Breast epithelium (tissue), 4 donors: Measurements from ENCODE around the gene RIPOR3. TPM values are rescaled to one million over a fixed set of nuclear protein-coding genes. Genes with fewer than 3 reads are reported as not detected.

ENCODE experiments used
- DNase-seq, 2 donors: peaks; one replicate each; pipeline ENCODE4 v3.0.0-alpha.2; 2019; ENCODE audit warnings: low spot score in 2 of 2
- H3K27ac ChIP-seq, 2 donors: fragments of 200-600 bp; sonication (generic) in 1 of 2; one replicate each; pipeline ENCODE4 v1.5.1; 2016 to 2019; ENCODE audit warnings: mild to moderate bottlenecking in 1 of 2
- H3K27me3 ChIP-seq, 2 donors: fragments of 200-600 bp; sonication (generic) in 1 of 2; one replicate each; pipeline versions ENCODE4 v1.5.1 to v1.6.0; 2017 to 2019; ENCODE audit warnings: control low read depth in 1 of 2, mild to moderate bottlenecking in 1 of 2
- H3K36me3 ChIP-seq: fragments of 200-600 bp; one replicate; pipeline ENCODE4 v1.5.1; 2019
- H3K4me1 ChIP-seq, 2 donors: fragments of 200-600 bp; sonication (generic); one replicate each; pipeline ENCODE4 v1.5.1; 2016 to 2019; ENCODE audit warnings: control low read depth in 1 of 2
- H3K4me3 ChIP-seq, 3 donors: fragments of 200-600 bp; sonication (generic); 1 replicate in 2 of 3; 2 replicates in 1 of 3; pipeline ENCODE4 v1.5.1; 2016 to 2019; ENCODE audit warnings: mild to moderate bottlenecking in 3 of 3, moderate library complexity in 2 of 3
- H3K9me3 ChIP-seq, 2 donors: fragments of 200-600 bp; sonication (generic) in 1 of 2; one replicate each; pipeline ENCODE4 v1.5.1; 2016 to 2019; ENCODE audit warnings: control low read depth in 1 of 2
- POLR2A ChIP-seq: fragments of 450-650 bp; IDR thresholded peaks from one replicate; pipeline ENCODE4 v1.6.1; 2016; ENCODE audit warnings: antibody characterized with exemption, mild to moderate bottlenecking, moderate library complexity
- POLR2AphosphoS5 ChIP-seq, 3 donors: sonication (generic); formaldehyde crosslinking; IDR thresholded peaks; one replicate each; pipeline ENCODE4 v1.6.1; 2017; ENCODE audit warnings: antibody characterized with exemption in 3 of 3
- intact Hi-C: fragments of 100-400 bp; cut with DNase I; formaldehyde crosslinking; loops from one replicate; pipeline ENCODE4 v1.15.1; 2023; ENCODE audit warnings: low total_unique reads
- total RNA-seq, 3 donors: library from RNA; depleted of rRNA; stranded (reverse); fragments of >200 nt; gene quantifications; one replicate each; pipeline ENCODE4 v1.1.0, GENCODE V29; 2016
- TF ChIP-seq, protein P1 (sequence below), 3 donors: fragments of 450-650 bp; IDR thresholded peaks; one replicate each; pipeline ENCODE4 v1.5.1; 2016 to 2017; ENCODE audit warnings: antibody characterized with exemption in 3 of 3, mild to moderate bottlenecking in 3 of 3, moderate library complexity in 3 of 3

The RIPOR3 gene
- total RNA-seq, 3 donors from 2014 or later = 4.5 to 35.5 (median 26.9) TPM

DNA sequence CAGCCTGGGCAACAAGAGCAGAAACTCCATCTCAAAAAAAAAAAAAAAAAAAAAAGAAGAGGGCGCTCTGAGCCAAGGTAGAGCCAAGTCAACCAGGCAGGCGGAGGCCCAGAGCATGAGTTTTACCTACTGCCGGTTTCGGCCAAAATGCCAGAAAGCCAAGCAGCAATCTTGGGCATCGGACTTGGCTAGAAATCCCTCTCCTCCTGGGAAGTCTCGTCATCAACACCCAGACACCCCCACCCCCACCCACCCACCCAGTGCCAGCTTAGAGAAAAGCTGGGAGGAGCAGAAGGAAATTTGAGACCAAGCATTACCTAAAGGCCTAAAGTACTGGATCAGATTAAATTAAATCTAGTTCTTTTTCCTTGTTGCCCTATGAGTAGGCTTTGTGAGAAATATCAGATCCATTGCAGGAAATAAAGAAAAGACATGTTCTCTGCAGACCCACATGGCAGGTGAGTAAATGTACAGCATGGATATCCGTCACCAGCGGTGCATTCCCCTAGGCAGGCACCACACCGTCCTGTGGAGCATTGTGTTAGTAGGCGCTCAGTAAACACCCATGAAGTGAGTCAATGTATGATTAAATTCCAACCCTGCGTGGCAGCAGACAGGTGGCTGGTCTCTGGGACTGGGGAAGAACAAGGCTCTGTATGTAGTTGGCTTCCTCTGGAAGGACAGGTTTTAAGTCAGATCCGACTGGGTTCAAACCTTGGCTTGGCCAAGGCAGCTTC, 21.0 kb downstream of the RIPOR3 start:
- intact Hi-C loops = no loop called here
- H3K27me3 ChIP-seq = no peaks in the 10 kb centered on the region
- no peaks in the 10 kb centered on the region for H3K4me1 ChIP-seq
- H3K27ac ChIP-seq = peak overlapping the region; percentile 62 to 80
- no peak overlapping the region for H3K4me3 ChIP-seq
- H3K9me3 ChIP-seq = no peaks in the 10 kb centered on the region
- H3K36me3 ChIP-seq = no peaks in the 10 kb centered on the region
- TF ChIP-seq POLR2A = no peak
- TF ChIP-seq POLR2AphosphoS5 (IDR thresholded peaks at IDR 0.05) = no peak
- no peak for DNase-seq

DNA sequence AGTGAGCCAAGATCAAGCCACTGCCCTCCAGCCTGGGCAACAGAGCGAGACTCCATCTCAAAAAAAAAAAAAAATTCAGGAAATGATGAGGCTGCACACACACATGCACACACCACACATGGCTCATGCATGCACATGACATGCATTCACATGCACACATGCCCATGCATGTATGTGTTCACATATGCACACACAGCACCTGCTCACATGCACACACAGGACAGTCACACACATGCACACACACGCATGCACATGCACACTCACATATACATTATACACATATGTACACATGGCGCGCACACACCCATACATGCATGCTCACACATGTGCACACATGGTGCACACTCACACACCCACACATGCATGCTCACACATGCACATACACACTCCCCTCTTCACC, 22.5 kb downstream of the RIPOR3 start:
- Histone ChIP-seq H3K27ac (peak overlapping the region in 1 of 2 donors; percentile 80), H3K36me3 (no peaks in the 10 kb centered on the region), H3K9me3 (no peaks in the 10 kb centered on the region), H3K4me3 (no peak overlapping the region), H3K4me1 (no peaks in the 10 kb centered on the region), H3K27me3 (no peaks in the 10 kb centered on the region)
- intact Hi-C loops = no loop called here
- TF ChIP-seq, protein P1, sequence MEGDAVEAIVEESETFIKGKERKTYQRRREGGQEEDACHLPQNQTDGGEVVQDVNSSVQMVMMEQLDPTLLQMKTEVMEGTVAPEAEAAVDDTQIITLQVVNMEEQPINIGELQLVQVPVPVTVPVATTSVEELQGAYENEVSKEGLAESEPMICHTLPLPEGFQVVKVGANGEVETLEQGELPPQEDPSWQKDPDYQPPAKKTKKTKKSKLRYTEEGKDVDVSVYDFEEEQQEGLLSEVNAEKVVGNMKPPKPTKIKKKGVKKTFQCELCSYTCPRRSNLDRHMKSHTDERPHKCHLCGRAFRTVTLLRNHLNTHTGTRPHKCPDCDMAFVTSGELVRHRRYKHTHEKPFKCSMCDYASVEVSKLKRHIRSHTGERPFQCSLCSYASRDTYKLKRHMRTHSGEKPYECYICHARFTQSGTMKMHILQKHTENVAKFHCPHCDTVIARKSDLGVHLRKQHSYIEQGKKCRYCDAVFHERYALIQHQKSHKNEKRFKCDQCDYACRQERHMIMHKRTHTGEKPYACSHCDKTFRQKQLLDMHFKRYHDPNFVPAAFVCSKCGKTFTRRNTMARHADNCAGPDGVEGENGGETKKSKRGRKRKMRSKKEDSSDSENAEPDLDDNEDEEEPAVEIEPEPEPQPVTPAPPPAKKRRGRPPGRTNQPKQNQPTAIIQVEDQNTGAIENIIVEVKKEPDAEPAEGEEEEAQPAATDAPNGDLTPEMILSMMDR (IDR thresholded peaks at IDR 0.05) = no peak
- TF ChIP-seq POLR2AphosphoS5 (IDR thresholded peaks at IDR 0.05) (no peak), POLR2A (no peak)
- no peak for DNase-seq

DNA sequence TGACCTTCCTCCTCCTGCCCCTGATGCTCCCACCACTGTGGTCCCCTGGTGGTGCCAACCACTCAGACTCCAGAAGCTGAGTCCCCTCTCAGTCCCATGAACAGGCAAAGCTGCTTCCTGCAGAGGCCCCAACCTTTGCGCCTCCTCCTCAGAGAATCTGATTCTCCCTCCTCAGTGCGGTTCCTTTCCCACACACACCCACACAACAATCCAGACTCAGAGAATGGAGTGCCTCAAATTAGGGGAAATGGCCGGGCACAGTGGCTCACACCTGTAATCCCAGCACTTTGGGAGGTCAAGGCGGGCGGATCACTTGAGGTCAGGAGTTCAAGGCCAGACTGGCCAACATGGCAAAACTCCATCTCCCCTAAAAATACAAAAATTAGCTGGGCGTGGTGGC, 23.0 kb downstream of the RIPOR3 start:
- intact Hi-C loops = no loop called here
- no peaks in the 10 kb centered on the region for H3K36me3 ChIP-seq
- H3K27ac ChIP-seq = peak overlapping the region in 1 of 2 donors; percentile 25
- DNase-seq = no peak
- H3K9me3 ChIP-seq = no peaks in the 10 kb centered on the region
- H3K27me3 ChIP-seq = no peaks in the 10 kb centered on the region
- peaks cover 0 to under 1% of the 10 kb centered on the region in 2 donors for H3K4me1 ChIP-seq
- TF ChIP-seq POLR2A (no peak), POLR2AphosphoS5 (IDR thresholded peaks at IDR 0.05) (no peak)
- TF ChIP-seq, protein P1 (IDR thresholded peaks at IDR 0.05) = no peak
- no peak overlapping the region for H3K4me3 ChIP-seq

DNA sequence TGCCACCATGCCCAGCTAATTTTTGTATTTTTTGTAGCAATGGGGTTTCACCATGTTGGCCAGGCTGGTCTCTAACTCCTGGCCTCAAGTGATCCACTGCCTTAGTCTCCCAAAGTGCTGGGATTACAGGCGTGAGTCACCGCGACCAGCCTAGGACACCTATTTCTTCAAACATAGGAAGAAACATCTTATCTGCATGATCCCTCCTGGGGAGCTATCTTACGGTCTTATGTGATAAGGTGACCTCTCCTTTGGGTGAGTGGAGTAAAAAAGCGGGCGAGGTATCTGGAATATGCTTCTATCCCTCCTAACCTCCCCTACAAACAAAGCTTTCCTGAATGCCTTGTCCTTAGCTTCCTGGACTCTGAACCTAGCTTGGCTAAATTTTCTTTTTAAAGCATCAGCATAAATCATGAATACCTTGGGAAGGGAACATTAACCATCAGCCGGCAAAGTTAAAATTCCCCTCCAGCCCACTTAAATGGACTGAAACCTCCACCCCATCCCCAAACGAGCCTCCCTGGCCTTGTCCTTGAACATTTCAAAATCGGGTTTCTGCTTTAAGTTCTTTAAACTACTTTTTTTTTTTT, 24.5 kb downstream of the RIPOR3 start:
- Histone ChIP-seq H3K4me1 (peaks cover 0 to 3% of the 10 kb centered on the region in 2 donors), H3K27me3 (no peaks in the 10 kb centered on the region), H3K9me3 (no peaks in the 10 kb centered on the region), H3K4me3 (no peak overlapping the region), H3K27ac (no peak overlapping the region), H3K36me3 (no peaks in the 10 kb centered on the region)
- intact Hi-C loops = no loop called here
- DNase-seq = no peak
- TF ChIP-seq POLR2AphosphoS5 (IDR thresholded peaks at IDR 0.05) (no peak), POLR2A (no peak)
- TF ChIP-seq, protein P1 (IDR thresholded peaks at IDR 0.05) = no peak

DNA sequence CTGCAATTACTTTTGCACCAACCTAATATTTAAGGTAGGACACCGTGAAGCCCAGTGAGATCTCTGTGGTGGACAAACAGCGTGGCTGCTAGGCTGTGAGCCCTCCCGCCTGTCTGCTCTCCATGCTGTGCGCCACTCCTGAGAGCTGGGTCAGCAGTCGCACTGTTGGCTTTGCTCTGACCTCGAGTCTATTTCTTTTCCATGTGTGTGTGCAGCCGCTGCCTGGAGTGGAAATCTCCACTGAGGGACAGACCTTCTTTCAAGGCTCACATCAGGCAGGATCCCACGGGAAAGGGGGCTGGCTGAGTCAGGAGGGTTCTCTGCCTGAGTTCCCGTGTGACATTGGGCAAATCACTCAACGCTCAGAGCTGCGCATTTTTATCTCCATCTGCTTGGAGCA, 27.1 kb downstream of the RIPOR3 start:
- no peaks in the 10 kb centered on the region for H3K27me3 ChIP-seq
- intact Hi-C loops = no loop called here
- TF ChIP-seq POLR2A (no peak), POLR2AphosphoS5 (IDR thresholded peaks at IDR 0.05) (no peak)
- TF ChIP-seq, protein P1 (IDR thresholded peaks at IDR 0.05) = no peak
- no peaks in the 10 kb centered on the region for H3K36me3 ChIP-seq
- H3K4me3 ChIP-seq = no peak overlapping the region
- peak overlapping the region; percentile 34 to 92 for H3K27ac ChIP-seq
- DNase-seq = no peak
- H3K9me3 ChIP-seq = no peaks in the 10 kb centered on the region
- peaks cover 0 to 14% of the 10 kb centered on the region in 2 donors for H3K4me1 ChIP-seq
